Thyroid gland (tissue), 4 donors: ENCODE data around the gene OSBPL3.

Experiments used
- POLR2A ChIP-seq, 2 donors: fragments of 450-650 bp; IDR thresholded peaks; one replicate each; pipeline ENCODE4 v1.6.1; 2017; ENCODE audit warnings: antibody characterized with exemption in 2 of 2, mild to moderate bottlenecking in 2 of 2, moderate library complexity in 1 of 2
- TF ChIP-seq, protein P1 (sequence below), 6 experiments: fragments of 200-600 bp in 3 of 6; fragments of 450-650 bp in 3 of 6; sonication (generic) in 3 of 6; IDR thresholded peaks; one replicate each; pipeline ENCODE4 v1.5.1; 2016 to 2019; ENCODE audit warnings: antibody characterized with exemption in 6 of 6, mild to moderate bottlenecking in 2 of 6, inconsistent platforms in 1 of 6, moderate library complexity in 1 of 6

DNA sequence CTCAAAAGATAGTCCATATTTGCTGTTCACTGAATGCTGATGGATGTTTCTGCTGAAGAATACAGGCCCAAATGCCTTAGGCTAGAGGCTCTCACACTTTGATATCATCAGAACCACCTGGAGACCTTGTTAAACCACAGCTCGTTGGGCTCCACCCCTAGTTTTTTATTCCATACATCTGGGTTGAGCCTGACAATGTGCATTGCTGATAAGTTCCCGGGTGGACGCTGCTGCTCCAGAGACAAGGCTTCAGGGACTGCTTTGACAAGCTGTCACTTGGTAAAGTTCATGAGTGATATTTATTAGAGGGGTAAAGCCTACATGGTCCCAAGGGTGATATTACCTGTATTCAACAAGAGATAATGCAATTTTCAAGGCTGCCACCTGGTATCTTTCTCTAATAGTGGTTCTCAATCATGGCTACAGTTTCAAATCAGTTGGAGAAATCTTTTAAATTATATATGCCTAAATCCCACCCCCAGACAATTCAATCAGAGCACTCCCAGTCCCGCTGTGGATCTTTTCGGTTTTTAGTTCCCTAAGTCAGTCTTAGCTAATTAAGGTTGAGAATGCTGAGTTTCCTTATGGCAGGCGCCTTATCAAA lies 115.7 kb downstream of the OSBPL3 start:
- TF ChIP-seq, protein P1, sequence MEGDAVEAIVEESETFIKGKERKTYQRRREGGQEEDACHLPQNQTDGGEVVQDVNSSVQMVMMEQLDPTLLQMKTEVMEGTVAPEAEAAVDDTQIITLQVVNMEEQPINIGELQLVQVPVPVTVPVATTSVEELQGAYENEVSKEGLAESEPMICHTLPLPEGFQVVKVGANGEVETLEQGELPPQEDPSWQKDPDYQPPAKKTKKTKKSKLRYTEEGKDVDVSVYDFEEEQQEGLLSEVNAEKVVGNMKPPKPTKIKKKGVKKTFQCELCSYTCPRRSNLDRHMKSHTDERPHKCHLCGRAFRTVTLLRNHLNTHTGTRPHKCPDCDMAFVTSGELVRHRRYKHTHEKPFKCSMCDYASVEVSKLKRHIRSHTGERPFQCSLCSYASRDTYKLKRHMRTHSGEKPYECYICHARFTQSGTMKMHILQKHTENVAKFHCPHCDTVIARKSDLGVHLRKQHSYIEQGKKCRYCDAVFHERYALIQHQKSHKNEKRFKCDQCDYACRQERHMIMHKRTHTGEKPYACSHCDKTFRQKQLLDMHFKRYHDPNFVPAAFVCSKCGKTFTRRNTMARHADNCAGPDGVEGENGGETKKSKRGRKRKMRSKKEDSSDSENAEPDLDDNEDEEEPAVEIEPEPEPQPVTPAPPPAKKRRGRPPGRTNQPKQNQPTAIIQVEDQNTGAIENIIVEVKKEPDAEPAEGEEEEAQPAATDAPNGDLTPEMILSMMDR (IDR thresholded peaks at IDR 0.05), result no peak
- no peak for TF ChIP-seq POLR2A (IDR thresholded peaks at IDR 0.05)
